AG20443 (cell line): ENCODE measurements around the gene TUBA4B.
"Not testable (repeated sequence)": the region's sequence is repeated elsewhere in the genome, so short reads cannot be mapped to it uniquely, and the experiment has no call there.

Source experiments
- DNase-seq: peaks from one replicate; pipeline ENCODE4 v3.0.0; 2012; ENCODE audit warnings: low spot score, mixed read lengths

TUBA4B gene

GRCh38 chr2:219248845-219249202 is 4.2 kb upstream of the TUBA4B start:
- DNase-seq = no peak

- DNase-seq = peak; percentile 57
These were observed 3.7 kb upstream of the TUBA4B start for GRCh38 chr2:219249203-219249980.

GRCh38 chr2:219250049-219250781 is 2.8 kb upstream of the TUBA4B start:
- DNase-seq = no peak

- no peak for DNase-seq
These were observed 1.4 kb upstream of the TUBA4B start for GRCh38 chr2:219251656-219252055.

GRCh38 chr2:219252084-219252483 is 959 bp upstream of the TUBA4B start:
- no peak for DNase-seq

- DNase-seq = no peak
These were observed 508 bp upstream of the TUBA4B start for GRCh38 chr2:219252570-219252899.

GRCh38 chr2:219253753-219254589 is 928 bp downstream of the TUBA4B start, which contains the start of gene TUBA4A:
Gene TUBA4A, minus strand, starts transcription at chr2:219253918. Its CDS starts 60 bp downstream, at chr2:219253858.
- peak; percentile 98 for DNase-seq

- DNase-seq = no peak
These were observed 1.7 kb downstream of the TUBA4B start for GRCh38 chr2:219254590-219255201.

GRCh38 chr2:219258942-219259341 is 5.9 kb downstream of the TUBA4B start:
- not testable (repeated sequence) for DNase-seq

GRCh38 chr2:219261024-219261855 is 8.2 kb downstream of the TUBA4B start:
- DNase-seq = no peak

GRCh38 chr2:219266232-219266631 is 13.2 kb downstream of the TUBA4B start:
- no peak for DNase-seq

- no peak for DNase-seq
These were observed 13.8 kb downstream of the TUBA4B start for GRCh38 chr2:219266886-219267285.

- DNase-seq = no peak
These were observed 15.3 kb downstream of the TUBA4B start for GRCh38 chr2:219268294-219268693.

- DNase-seq = no peak
These were observed 16.5 kb downstream of the TUBA4B start for GRCh38 chr2:219269362-219270054.

- no peak for DNase-seq
These were observed 17.0 kb downstream of the TUBA4B start for GRCh38 chr2:219270055-219270372.

GRCh38 chr2:219271021-219271420 is 18.0 kb downstream of the TUBA4B start:
- no peak for DNase-seq

- DNase-seq = no peak
These were observed 19.3 kb downstream of the TUBA4B start for GRCh38 chr2:219272356-219272755.

- DNase-seq = no peak
These were observed 20.0 kb downstream of the TUBA4B start for GRCh38 chr2:219272995-219273394.

- DNase-seq = no peak
These were observed 20.9 kb downstream of the TUBA4B start for GRCh38 chr2:219273937-219274336.

GRCh38 chr2:219274361-219274921 is 21.4 kb downstream of the TUBA4B start:
- peak; percentile 92 for DNase-seq
